Upper lobe of left lung (tissue), 6 donors: Measurements from ENCODE around the gene PTCD2. TPM values are rescaled to one million over a fixed set of nuclear protein-coding genes. Genes with fewer than 3 reads are reported as not detected.

Source experiments
- ATAC-seq, 2 donors: fragments of 200-7000 bp; cut with Tn5 transposase; one replicate each; pipeline ENCODE4 v1.9.1; 2022; ENCODE audit warnings: mild to moderate bottlenecking in 2 of 2, moderate library complexity in 2 of 2; ENCODE audit not compliant: low FRiP score in 2 of 2
- DNase-seq, 2 donors: peaks; one replicate each; pipeline ENCODE4 v3.0.0-alpha.2; 2019 to 2020
- H3K27ac ChIP-seq, 4 donors: fragments of 200-600 bp; sonication (generic); one replicate each; pipeline ENCODE4 v1.5.1; 2016 to 2019
- H3K27me3 ChIP-seq, 4 donors: fragments of 200-600 bp; sonication (generic); one replicate each; pipeline ENCODE4 v1.5.1; 2017 to 2019
- H3K36me3 ChIP-seq, 4 donors: fragments of 200-600 bp; sonication (generic); one replicate each; pipeline ENCODE4 v1.5.1; 2016 to 2019
- H3K4me1 ChIP-seq, 4 donors: fragments of 200-600 bp; sonication (generic); one replicate each; pipeline ENCODE4 v1.5.1; 2018 to 2019
- H3K4me3 ChIP-seq, 4 donors: fragments of 200-600 bp; sonication (generic); one replicate each; pipeline ENCODE4 v1.5.1; 2017 to 2019; ENCODE audit warnings: mild to moderate bottlenecking in 2 of 4, moderate library complexity in 1 of 4
- H3K9me3 ChIP-seq, 4 donors: fragments of 200-600 bp; sonication (generic); one replicate each; pipeline ENCODE4 v1.5.1; 2018 to 2019
- EP300 ChIP-seq, 4 donors: sonication (generic); formaldehyde crosslinking; IDR thresholded peaks; one replicate each; pipeline ENCODE4 v1.5.1; 2017; ENCODE audit warnings: antibody characterized with exemption in 4 of 4, control low read depth in 2 of 4
- POLR2A ChIP-seq, 4 donors: fragments of 450-650 bp; IDR thresholded peaks; one replicate each; pipeline ENCODE4 v1.5.1; 2016 to 2017; ENCODE audit warnings: antibody characterized with exemption in 4 of 4, mild to moderate bottlenecking in 2 of 4
- POLR2AphosphoS5 ChIP-seq, 2 donors: sonication (generic); formaldehyde crosslinking; IDR thresholded peaks; one replicate each; pipeline ENCODE4 v1.5.1; 2017; ENCODE audit warnings: antibody characterized with exemption in 2 of 2
- WGBS, 2 donors: methylation state at CpG; one replicate each; pipeline ENCODE4 v1.1.5; 2017 to 2018; 5-methylcytosine and 5-hydroxymethylcytosine counted together
- total RNA-seq, 6 donors: library from RNA; depleted of rRNA in 4 of 6; stranded (reverse); fragments of >200 nt in 4 of 6; gene quantifications; one replicate each; pipeline versions ENCODE4 v1.1.0 to v1.2.1, GENCODE V29; 2016 to 2021
- TF ChIP-seq, protein P1 (sequence below), 6 experiments: fragments of 450-650 bp in 4 of 6; fragments of 200-600 bp in 2 of 6; sonication (generic) in 2 of 6; IDR thresholded peaks; one replicate each; pipeline ENCODE4 v1.5.1; 2016 to 2019; ENCODE audit warnings: antibody characterized with exemption in 6 of 6
- donor health status: DM: no; HTN: no; CAD: no; lungs with moderate emphysema.
- donor health status: DM: no; HTN: yes; CAD: no; lungs with severe emphysema.

PTCD2 gene
- total RNA-seq, 6 donors from 2014 or later = 3.1 to 17.8 (median 5.9) TPM

DNA sequence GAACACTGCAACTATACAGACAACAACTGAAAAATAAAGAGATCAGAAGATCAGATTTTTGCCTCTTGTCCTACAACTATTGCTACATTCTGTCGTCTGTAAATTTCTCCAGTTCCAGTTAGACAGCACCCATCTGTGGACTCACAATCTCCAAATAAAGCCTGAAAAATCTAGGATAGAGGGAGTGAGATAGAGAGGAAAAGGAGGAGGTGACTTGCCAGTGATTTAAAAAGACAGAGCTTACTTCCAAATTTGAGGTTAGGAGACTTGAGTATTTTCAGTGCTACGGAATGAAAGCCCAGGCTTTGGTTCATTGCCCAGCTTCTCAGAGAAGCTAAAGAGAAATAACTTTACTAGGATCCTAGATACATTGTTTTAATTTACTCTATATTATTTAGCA lies 63.6 kb downstream of the PTCD2 start:
- H3K36me3 ChIP-seq = no peaks in the 10 kb centered on the region
- H3K27me3 ChIP-seq = no peaks in the 10 kb centered on the region
- DNase-seq = no peak
- TF ChIP-seq POLR2AphosphoS5 (IDR thresholded peaks at IDR 0.05) (no peak), EP300 (IDR thresholded peaks at IDR 0.05) (no peak), POLR2A (IDR thresholded peaks at IDR 0.05) (no peak)
- TF ChIP-seq, protein P1, sequence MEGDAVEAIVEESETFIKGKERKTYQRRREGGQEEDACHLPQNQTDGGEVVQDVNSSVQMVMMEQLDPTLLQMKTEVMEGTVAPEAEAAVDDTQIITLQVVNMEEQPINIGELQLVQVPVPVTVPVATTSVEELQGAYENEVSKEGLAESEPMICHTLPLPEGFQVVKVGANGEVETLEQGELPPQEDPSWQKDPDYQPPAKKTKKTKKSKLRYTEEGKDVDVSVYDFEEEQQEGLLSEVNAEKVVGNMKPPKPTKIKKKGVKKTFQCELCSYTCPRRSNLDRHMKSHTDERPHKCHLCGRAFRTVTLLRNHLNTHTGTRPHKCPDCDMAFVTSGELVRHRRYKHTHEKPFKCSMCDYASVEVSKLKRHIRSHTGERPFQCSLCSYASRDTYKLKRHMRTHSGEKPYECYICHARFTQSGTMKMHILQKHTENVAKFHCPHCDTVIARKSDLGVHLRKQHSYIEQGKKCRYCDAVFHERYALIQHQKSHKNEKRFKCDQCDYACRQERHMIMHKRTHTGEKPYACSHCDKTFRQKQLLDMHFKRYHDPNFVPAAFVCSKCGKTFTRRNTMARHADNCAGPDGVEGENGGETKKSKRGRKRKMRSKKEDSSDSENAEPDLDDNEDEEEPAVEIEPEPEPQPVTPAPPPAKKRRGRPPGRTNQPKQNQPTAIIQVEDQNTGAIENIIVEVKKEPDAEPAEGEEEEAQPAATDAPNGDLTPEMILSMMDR (IDR thresholded peaks at IDR 0.05) = no peak
- peaks cover 0 to 9% (median 3%) of the 10 kb centered on the region in 4 donors for H3K4me1 ChIP-seq
- no peak overlapping the region for H3K27ac ChIP-seq
- H3K9me3 ChIP-seq = no peaks in the 10 kb centered on the region
- ATAC-seq = no peak
- WGBS, 2 donors = 69 to 79% methylated on average over 2 of the region's 2 CpGs
- H3K4me3 ChIP-seq = no peak overlapping the region

DNA sequence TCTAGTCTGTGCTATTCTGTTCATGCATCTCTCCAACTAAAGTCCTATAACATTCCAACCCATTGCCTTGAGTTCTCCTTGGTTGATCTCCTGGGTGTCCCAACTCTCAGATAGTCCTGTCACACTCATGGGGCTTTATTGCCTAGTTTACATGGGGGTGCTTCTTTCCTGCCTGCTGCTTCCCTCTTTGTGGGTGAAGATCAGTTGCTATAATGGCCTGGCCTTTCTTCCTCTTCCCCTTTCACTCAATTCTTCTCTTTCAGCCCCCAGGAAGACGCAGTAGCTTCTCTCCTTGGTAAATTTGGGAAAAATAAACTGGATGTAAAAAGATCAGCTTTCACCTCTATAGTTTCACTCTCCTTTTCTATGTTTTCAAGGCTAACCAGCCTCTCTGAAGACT lies 66.5 kb downstream of the PTCD2 start:
- Histone ChIP-seq H3K4me3 (no peak overlapping the region), H3K27ac (no peak overlapping the region), H3K36me3 (no peaks in the 10 kb centered on the region), H3K4me1 (no peaks in the 10 kb centered on the region), H3K27me3 (no peaks in the 10 kb centered on the region), H3K9me3 (no peaks in the 10 kb centered on the region)
- ATAC-seq = peak in 1 of 2 donors; percentile 40
- no peak for TF ChIP-seq POLR2AphosphoS5 (IDR thresholded peaks at IDR 0.05)
- TF ChIP-seq EP300 (IDR thresholded peaks at IDR 0.05) = no peak
- TF ChIP-seq, protein P1 (IDR thresholded peaks at IDR 0.05) = no peak
- TF ChIP-seq POLR2A (IDR thresholded peaks at IDR 0.05) = no peak
- 67 to 82% methylated on average over 1 of the region's 1 CpG for WGBS, 2 donors
- DNase-seq = no peak

DNA sequence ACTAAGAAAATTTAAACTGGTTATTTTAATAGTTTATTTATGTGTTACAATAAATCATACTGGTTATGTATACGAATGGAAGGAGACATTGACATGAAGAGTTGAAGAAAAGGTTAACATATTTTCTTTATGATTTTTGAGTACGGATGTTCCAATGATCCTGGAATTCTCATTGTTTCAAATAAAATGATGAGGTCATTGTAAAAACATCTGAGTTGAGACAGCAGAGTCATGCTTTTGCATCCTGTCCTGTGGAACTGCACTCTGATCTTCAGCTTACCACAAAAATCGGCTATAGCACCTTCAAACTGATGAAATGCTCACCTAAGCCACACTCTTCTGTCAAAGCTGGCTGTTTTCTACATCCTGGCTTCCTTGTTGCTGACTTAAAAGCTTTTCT lies 67.8 kb downstream of the PTCD2 start:
- no peaks in the 10 kb centered on the region for H3K36me3 ChIP-seq
- ATAC-seq = peak in 1 of 2 donors; percentile 65
- no peaks in the 10 kb centered on the region for H3K27me3 ChIP-seq
- no peaks in the 10 kb centered on the region for H3K9me3 ChIP-seq
- H3K4me3 ChIP-seq = no peak overlapping the region
- WGBS, 2 donors = 41 to 43% methylated on average over 3 of the region's 3 CpGs
- DNase-seq = no peak
- no peak for TF ChIP-seq EP300 (IDR thresholded peaks at IDR 0.05)
- TF ChIP-seq, protein P1 (IDR thresholded peaks at IDR 0.05) = no peak
- no peak for TF ChIP-seq POLR2A (IDR thresholded peaks at IDR 0.05)
- no peak for TF ChIP-seq POLR2AphosphoS5 (IDR thresholded peaks at IDR 0.05)
- peaks cover 0 to 3% (median 0%) of the 10 kb centered on the region in 4 donors for H3K4me1 ChIP-seq
- no peak overlapping the region for H3K27ac ChIP-seq

DNA sequence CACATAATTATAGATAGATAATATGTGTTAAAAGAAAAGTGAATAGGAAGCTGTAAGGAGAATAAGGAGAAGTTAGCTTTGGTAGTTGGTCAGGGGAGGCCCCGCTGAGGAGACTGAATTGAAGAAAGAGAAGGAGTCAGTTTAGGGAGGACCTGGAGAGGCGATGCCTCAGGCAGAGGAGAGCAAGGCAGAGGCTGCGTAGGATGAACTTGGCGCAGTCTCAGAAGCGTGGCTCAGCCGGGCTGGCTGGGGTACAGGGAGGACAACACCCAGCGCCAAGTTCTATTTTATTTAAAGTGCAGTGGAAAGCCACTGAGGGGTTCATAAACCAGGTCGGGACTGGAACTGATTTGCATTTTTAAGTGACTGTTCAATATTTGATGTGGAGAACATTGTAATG lies 68.5 kb downstream of the PTCD2 start:
- ATAC-seq (peak in 1 of 2 donors; percentile 86), DNase-seq (peak in 1 of 2 donors; percentile 10)
- Histone ChIP-seq H3K4me1 (peaks cover 0 to 3% (median 0%) of the 10 kb centered on the region in 4 donors), H3K9me3 (no peaks in the 10 kb centered on the region), H3K27ac (no peak overlapping the region), H3K4me3 (no peak overlapping the region), H3K27me3 (no peaks in the 10 kb centered on the region), H3K36me3 (no peaks in the 10 kb centered on the region)
- TF ChIP-seq POLR2AphosphoS5 (IDR thresholded peaks at IDR 0.05) (no peak), EP300 (IDR thresholded peaks at IDR 0.05) (no peak), POLR2A (IDR thresholded peaks at IDR 0.05) (no peak)
- TF ChIP-seq, protein P1 (IDR thresholded peaks at IDR 0.05) = no peak
- 87 to 92% methylated on average over 8 of the region's 8 CpGs for WGBS, 2 donors

DNA sequence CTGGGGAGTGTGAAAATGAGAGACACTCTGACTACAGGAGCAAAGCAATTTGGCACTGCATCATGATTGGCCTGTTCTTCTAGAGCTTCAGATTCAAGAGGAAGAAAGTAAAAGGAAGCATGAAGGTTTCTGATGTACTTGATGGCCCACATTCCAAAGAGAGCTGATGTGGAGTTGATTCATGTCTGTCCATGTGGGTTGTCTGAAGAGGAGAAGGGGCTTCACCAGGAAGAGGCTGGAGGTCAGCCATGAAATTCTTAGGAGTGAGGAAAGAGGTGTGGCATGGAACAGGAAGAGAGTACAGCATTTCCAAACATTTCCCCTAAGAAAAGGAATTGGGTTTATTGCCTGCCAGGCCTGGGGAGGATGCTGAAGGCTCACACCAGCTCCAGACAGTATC lies 70.7 kb downstream of the PTCD2 start:
- Histone ChIP-seq H3K36me3 (no peaks in the 10 kb centered on the region), H3K27ac (no peak overlapping the region), H3K9me3 (no peaks in the 10 kb centered on the region), H3K27me3 (no peaks in the 10 kb centered on the region), H3K4me1 (peaks cover 0 to 3% (median 0%) of the 10 kb centered on the region in 4 donors), H3K4me3 (no peak overlapping the region)
- DNase-seq (no peak), ATAC-seq (no peak)
- TF ChIP-seq, protein P1 (IDR thresholded peaks at IDR 0.05) = no peak
